Endothelial cell of umbilical vein (primary cell): ENCODE results near the gene RPL21. TPM values are rescaled to one million over a fixed set of nuclear protein-coding genes. Genes with fewer than 3 reads are reported as not detected.

ENCODE experiments used
- BruUV-seq: library from RNA; stranded (reverse); fragments of 400-500 nt; replicated peaks from 2 replicates; lab custom pipeline; 2021; lab: Mats Ljungman, UMichigan
- CTCF ChIA-PET: fragments of 300-600, 350-600 bp; sonication (Branson Sonifier 250); formaldehyde crosslinking; loops from one replicate; lab custom pipeline; 2021; ENCODE audit warnings: antibody characterized with exemption, inconsistent platforms; lab: Charles Lee
- POLR2A ChIA-PET: fragments of 300-600, 350-600 bp; sonication (Branson Sonifier 250); formaldehyde crosslinking; loops from one replicate; lab custom pipeline; 2021; ENCODE audit warnings: antibody characterized with exemption, inconsistent platforms; lab: Charles Lee
- DNase-seq: peaks from one replicate; pipeline ENCODE4 v3.0.0-alpha.2; 2011; ENCODE audit warnings: low read depth, low spot score
- FAIRE-seq: peaks from 2 replicates; lab custom pipeline; 2011; peaks lifted over from hg19 to GRCh38; lab: Jason Lieb, UNC
- H2AFZ ChIP-seq: 2 replicates; pipeline ENCODE4 v1.6.0; 2012; ENCODE audit warnings: low read depth, low read length, control low read depth, inconsistent platforms
- H3K27ac ChIP-seq: 2 replicates; pipeline ENCODE4 v1.5.1; 2011; ENCODE audit warnings: low read depth, mild to moderate bottlenecking, control low read depth, low read length, moderate library complexity; ENCODE audit not compliant: insufficient read depth
- H3K27me3 ChIP-seq, 2 experiments: 2 replicates each; pipeline versions ENCODE4 v1.6.0 to v1.6.1; 2011; ENCODE audit warnings: low read length in 2 of 2, mixed read lengths in 1 of 2; ENCODE audit not compliant: control insufficient read depth in 2 of 2, insufficient read depth in 2 of 2
- H3K36me3 ChIP-seq, 2 experiments: 2 replicates in 1 of 2; 3 replicates in 1 of 2; pipeline ENCODE4 v1.5.1; 2011; ENCODE audit warnings: low read length in 2 of 2, mild to moderate bottlenecking in 1 of 2, moderate library complexity in 1 of 2; ENCODE audit not compliant: control insufficient read depth in 2 of 2, insufficient read depth in 2 of 2; ENCODE audit errors: extremely low read depth in 1 of 2
- H3K4me1 ChIP-seq: 3 replicates; pipeline ENCODE4 v1.5.1; 2011; ENCODE audit warnings: mild to moderate bottlenecking, low read length; ENCODE audit not compliant: control insufficient read depth, insufficient read depth; ENCODE audit errors: extremely low read depth
- H3K4me2 ChIP-seq: 2 replicates; pipeline ENCODE4 v1.6.1; 2011; ENCODE audit warnings: low read length, control low read depth, mixed read lengths; ENCODE audit not compliant: insufficient read depth
- H3K4me3 ChIP-seq, 3 experiments: fragments of 200-600 bp in 1 of 3; sonication (generic), shearing (Covaris generic) in 1 of 3; replicated peaks in 1 of 3; 2 replicates each; pipeline ENCODE4 v1.5.1; 2011 to 2016; ENCODE audit warnings: control low read depth in 3 of 3, low read length in 3 of 3, mild to moderate bottlenecking in 2 of 3, inconsistent platforms in 1 of 3, low read depth in 1 of 3, moderate library complexity in 1 of 3; ENCODE audit not compliant: insufficient read depth in 1 of 3
- H3K79me2 ChIP-seq: 2 replicates; pipeline ENCODE4 v1.6.0; 2012; ENCODE audit warnings: low read length, inconsistent platforms; ENCODE audit not compliant: control insufficient read depth, insufficient read depth
- H3K9ac ChIP-seq: replicated peaks from 2 replicates; pipeline ENCODE3; 2011; ENCODE audit warnings: low read length, control low read depth; ENCODE audit not compliant: insufficient read depth; ENCODE audit errors: extremely low read depth
- H3K9me1 ChIP-seq: replicated peaks from 3 replicates; pipeline ENCODE4 v1.6.0; 2011; ENCODE audit warnings: mild to moderate bottlenecking, low read length; ENCODE audit not compliant: control insufficient read depth, insufficient read depth; ENCODE audit errors: extremely low read depth
- H3K9me3 ChIP-seq: replicated peaks from 2 replicates; pipeline ENCODE4 v1.5.1; 2012; ENCODE audit warnings: low read length, inconsistent platforms; ENCODE audit not compliant: control insufficient read depth, insufficient read depth
- H4K20me1 ChIP-seq: replicated peaks from 2 replicates; pipeline ENCODE3; 2011; ENCODE audit warnings: mild to moderate bottlenecking, low read length; ENCODE audit not compliant: control insufficient read depth, insufficient read depth; ENCODE audit errors: extremely low read depth
- EZH2 ChIP-seq: IDR thresholded peaks from 2 replicates; pipeline ENCODE4 v1.6.1; 2012; ENCODE audit warnings: borderline replicate concordance, low read depth, mild to moderate bottlenecking, moderate library complexity, low read length, inconsistent platforms; ENCODE audit not compliant: severe bottlenecking
- FOS ChIP-seq: IDR thresholded peaks from 2 replicates; pipeline ENCODE4 v1.6.1; 2011; ENCODE audit warnings: mild to moderate bottlenecking, low read length, moderate library complexity, borderline replicate concordance; ENCODE audit not compliant: insufficient read depth
- GATA2 ChIP-seq: IDR thresholded peaks from 2 replicates; pipeline ENCODE4 v1.7.0; 2011; ENCODE audit warnings: low read depth, mild to moderate bottlenecking, moderate library complexity, mixed read lengths, low read length; ENCODE audit not compliant: insufficient read length, insufficient read depth
- JUN ChIP-seq: IDR thresholded peaks from 2 replicates; pipeline ENCODE4 v1.6.1; 2011; ENCODE audit warnings: borderline replicate concordance, low read depth; ENCODE audit not compliant: insufficient read length, insufficient read depth
- MYC ChIP-seq: IDR thresholded peaks from one replicate; pipeline ENCODE4 v1.6.1; 2011; ENCODE audit warnings: mild to moderate bottlenecking, low read depth, low read length
- POLR2A ChIP-seq: IDR thresholded peaks from 2 replicates; pipeline ENCODE4 v1.6.1; 2012; ENCODE audit warnings: low read depth, mild to moderate bottlenecking, control low read depth, low read length
- POLR2AphosphoS5 ChIP-seq: IDR thresholded peaks from 2 replicates; pipeline ENCODE4 v1.6.1; 2012; ENCODE audit warnings: low read depth, mild to moderate bottlenecking, control low read depth, low read length, moderate library complexity; ENCODE audit not compliant: insufficient read depth
- dilution Hi-C: fragments of 300-500 bp; cut with MboI; formaldehyde crosslinking; loops from one replicate; pipeline ENCODE4 v1.15.0; 2019; ENCODE audit warnings: low sequenced_read_pairs; ENCODE audit not compliant: extremely low pct_ligation_motif_present
- intact Hi-C: fragments of 100-400 bp; cut with micrococcal nuclease; formaldehyde crosslinking; loops from one replicate; pipeline ENCODE4 v1.10.0; 2022
- polyA plus RNA-seq, 4 experiments: library from polyadenylated mRNA; depleted of rRNA in 3 of 4; stranded (reverse) in 3 of 4; unstranded in 1 of 4; fragments of >200 nt; gene quantifications; 2 replicates each; pipeline versions ENCODE4 v1.2.1 to v1.2.3, GENCODE V29; 2011 to 2012; ENCODE audit warnings: missing spikeins in 1 of 4
- total RNA-seq: library from RNA; stranded (reverse); gene quantifications from 2 replicates; pipeline ENCODE4 v1.2.3, GENCODE V29; 2021
- TF ChIP-seq, protein P1 (sequence below): IDR thresholded peaks from 2 replicates; pipeline ENCODE4 v1.6.1; 2011; ENCODE audit not compliant: insufficient read depth, insufficient read length
- TF ChIP-seq, protein P2 (sequence below), 2 donors: IDR thresholded peaks; 1 replicate in 1 of 2; 2 replicates in 1 of 2; pipeline ENCODE4 v1.5.1; 2011; ENCODE audit warnings: low read length in 2 of 2, mild to moderate bottlenecking in 2 of 2, moderate library complexity in 2 of 2, control low read depth in 1 of 2, inconsistent platforms in 1 of 2, low read depth in 1 of 2; ENCODE audit not compliant: insufficient read depth in 1 of 2; ENCODE audit errors: extremely low read depth in 1 of 2

Gene RPL21
- total and polyA plus RNA-seq, 2 donors (not counting 3 experiments of a cell fraction or from before 2014, with no cell fraction given) = 585 to 871 TPM

DNA sequence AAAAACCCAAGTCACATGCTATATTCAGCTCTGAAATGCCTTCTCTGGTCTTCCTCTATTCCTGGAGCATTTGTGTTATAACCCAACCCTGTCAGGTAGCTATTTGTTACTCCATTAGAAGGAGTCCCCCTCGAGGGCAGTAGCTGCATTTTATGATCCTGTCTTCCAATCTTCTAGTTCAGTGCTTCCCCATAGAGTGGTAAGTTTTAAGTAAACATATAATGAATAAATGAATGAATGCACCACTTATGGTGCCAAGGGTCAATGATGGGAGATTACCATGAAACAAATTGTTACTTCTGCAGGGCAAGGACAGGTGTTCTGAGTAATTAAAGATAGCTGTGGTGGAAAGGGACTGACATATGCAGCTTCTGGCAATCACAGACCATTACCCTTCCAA is 23.3 kb downstream of the RPL21 start:
- no peak overlapping the region for H3K4me3 ChIP-seq
- CTCF ChIA-PET = interaction anchor here (0.9 to 1.9 kb wide), 5 partner anchors 9 to 710 kb away, joined by 3 to 9 read pairs (median 5); no protein-coding TSS in a partner anchor
- no peak for FAIRE-seq
- dilution Hi-C loops (no loop called here), intact Hi-C loops (loop anchor here (5.0 kb wide), 1 partner anchor 88 kb away; no protein-coding TSS in a partner anchor)
- POLR2A ChIA-PET = interaction anchor here (0.5 kb wide), 1 partner anchor 181 kb away, joined by 4 read pairs; no protein-coding TSS in a partner anchor
- no peaks in the 10 kb centered on the region for H3K9me1 ChIP-seq
- no peak overlapping the region for H3K4me2 ChIP-seq
- no peak overlapping the region for H3K27ac ChIP-seq
- DNase-seq = no peak
- TF ChIP-seq POLR2A = no peak
- no peak for TF ChIP-seq POLR2AphosphoS5
- TF ChIP-seq, protein P1, sequence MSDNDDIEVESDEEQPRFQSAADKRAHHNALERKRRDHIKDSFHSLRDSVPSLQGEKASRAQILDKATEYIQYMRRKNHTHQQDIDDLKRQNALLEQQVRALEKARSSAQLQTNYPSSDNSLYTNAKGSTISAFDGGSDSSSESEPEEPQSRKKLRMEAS = no peak
- TF ChIP-seq, protein P2, sequence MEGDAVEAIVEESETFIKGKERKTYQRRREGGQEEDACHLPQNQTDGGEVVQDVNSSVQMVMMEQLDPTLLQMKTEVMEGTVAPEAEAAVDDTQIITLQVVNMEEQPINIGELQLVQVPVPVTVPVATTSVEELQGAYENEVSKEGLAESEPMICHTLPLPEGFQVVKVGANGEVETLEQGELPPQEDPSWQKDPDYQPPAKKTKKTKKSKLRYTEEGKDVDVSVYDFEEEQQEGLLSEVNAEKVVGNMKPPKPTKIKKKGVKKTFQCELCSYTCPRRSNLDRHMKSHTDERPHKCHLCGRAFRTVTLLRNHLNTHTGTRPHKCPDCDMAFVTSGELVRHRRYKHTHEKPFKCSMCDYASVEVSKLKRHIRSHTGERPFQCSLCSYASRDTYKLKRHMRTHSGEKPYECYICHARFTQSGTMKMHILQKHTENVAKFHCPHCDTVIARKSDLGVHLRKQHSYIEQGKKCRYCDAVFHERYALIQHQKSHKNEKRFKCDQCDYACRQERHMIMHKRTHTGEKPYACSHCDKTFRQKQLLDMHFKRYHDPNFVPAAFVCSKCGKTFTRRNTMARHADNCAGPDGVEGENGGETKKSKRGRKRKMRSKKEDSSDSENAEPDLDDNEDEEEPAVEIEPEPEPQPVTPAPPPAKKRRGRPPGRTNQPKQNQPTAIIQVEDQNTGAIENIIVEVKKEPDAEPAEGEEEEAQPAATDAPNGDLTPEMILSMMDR (IDR thresholded peaks at IDR 0.05; ENCODE audit: extremely low read depth in 1 of 2, insufficient read depth in 1 of 2, low read depth in 1 of 2, low read length in 2 of 2) = no peak
- TF ChIP-seq JUN = no peak
- no peak for TF ChIP-seq MYC
- TF ChIP-seq FOS = no peak
- no peak for TF ChIP-seq EZH2
- no peak for TF ChIP-seq GATA2
- no TSS peak for BruUV-seq
- H3K4me1 ChIP-seq = peaks cover 16% of the 10 kb centered on the region
- no peaks in the 10 kb centered on the region for H3K79me2 ChIP-seq
- H3K27me3 ChIP-seq = peaks cover 27 to 30% of the 10 kb centered on the region in 2 experiments
- no peaks in the 10 kb centered on the region for H3K9me3 ChIP-seq
- no peaks in the 10 kb centered on the region for H4K20me1 ChIP-seq
- H2AFZ ChIP-seq = no peak overlapping the region
- no peaks in the 10 kb centered on the region for H3K36me3 ChIP-seq
- no peak overlapping the region for H3K9ac ChIP-seq
